PC-3 (cell line): ENCODE measurements around the gene NME7. TPM values are rescaled to one million over a fixed set of nuclear protein-coding genes. Genes with fewer than 3 reads are reported as not detected.

Experiments used
- ATAC-seq: fragments of 200-7000 bp; cut with Tn5 transposase; 2 replicates; pipeline ENCODE4 v1.9.1; 2020; ENCODE audit warnings: mild to moderate bottlenecking, moderate library complexity
- BruUV-seq: library from RNA; stranded (reverse); fragments of 400-500 nt; replicated peaks from 2 replicates; lab custom pipeline; 2021; lab: Mats Ljungman, UMichigan
- CTCF ChIA-PET: fragments of 300-600 bp; sonication (Branson Sonifier 250); formaldehyde crosslinking; loops from one replicate; lab custom pipeline; 2022; ENCODE audit warnings: antibody characterized with exemption; lab: Charles Lee
- POLR2A ChIA-PET: fragments of 300-600 bp; sonication (Branson Sonifier 250); formaldehyde crosslinking; loops from one replicate; lab custom pipeline; 2022; ENCODE audit warnings: antibody characterized with exemption; ENCODE audit not compliant: unreplicated experiment; lab: Charles Lee
- DNase-seq: peaks from one replicate; pipeline ENCODE4 v3.0.0-alpha.2; 2015
- H2AFZ ChIP-seq: fragments of 300-600 bp; sonication (generic); 2 replicates; pipeline ENCODE4 v1.6.0; 2016; ENCODE audit warnings: antibody characterized with exemption, low read length
- H3F3A ChIP-seq: fragments of 300-600 bp; sonication (generic); one replicate; pipeline ENCODE4 v1.6.0; 2017; ENCODE audit warnings: antibody characterized with exemption, low read length, control low read depth, mild to moderate bottlenecking; ENCODE audit not compliant: unreplicated experiment
- H3K27ac ChIP-seq: fragments of 300-600 bp; sonication (generic); 2 replicates; pipeline ENCODE4 v1.5.1; 2016; ENCODE audit warnings: mild to moderate bottlenecking, low read length
- H3K27me3 ChIP-seq: fragments of 300-600 bp; sonication (generic); 2 replicates; pipeline ENCODE4 v1.6.1; 2016; ENCODE audit warnings: low read length, mixed read lengths
- H3K36me3 ChIP-seq: fragments of 300-600 bp; sonication (generic); 2 replicates; pipeline ENCODE4 v1.6.1; 2016; ENCODE audit warnings: low read depth, mixed run types, low read length, mixed read lengths
- H3K4me1 ChIP-seq: fragments of 300-600 bp; sonication (generic); 2 replicates; pipeline ENCODE4 v1.5.1; 2016; ENCODE audit warnings: low read length; ENCODE audit not compliant: insufficient read depth
- H3K4me2 ChIP-seq: fragments of 300-600 bp; sonication (generic); 2 replicates; pipeline ENCODE4 v1.6.0; 2016; ENCODE audit warnings: low read length
- H3K4me3 ChIP-seq: fragments of 300-600 bp; sonication (generic); 2 replicates; pipeline ENCODE4 v1.5.1; 2016; ENCODE audit warnings: mild to moderate bottlenecking, low read length, mixed read lengths
- H3K79me2 ChIP-seq: fragments of 300-600 bp; sonication (generic); 2 replicates; pipeline ENCODE4 v1.6.1; 2017; ENCODE audit warnings: low read length, mixed read lengths
- H3K9ac ChIP-seq: fragments of 300-600 bp; sonication (generic); 2 replicates; pipeline ENCODE4 v1.6.0; 2016; ENCODE audit warnings: mild to moderate bottlenecking, low read length
- H3K9me2 ChIP-seq: fragments of 300-600 bp; sonication (generic); replicated peaks from 2 replicates; pipeline ENCODE4 v1.6.1; 2016; ENCODE audit warnings: mixed run types, low read length, mixed read lengths
- H3K9me3 ChIP-seq: fragments of 300-600 bp; sonication (generic); 2 replicates; pipeline ENCODE4 v1.6.1; 2016; ENCODE audit warnings: low read length, mixed read lengths
- H4K20me1 ChIP-seq: fragments of 300-600 bp; sonication (generic); 2 replicates; pipeline ENCODE4 v1.6.1; 2016; ENCODE audit warnings: low read length, mixed read lengths
- EZH2 ChIP-seq: fragments of 300-600 bp; sonication (generic); IDR thresholded peaks from one replicate; pipeline ENCODE4 v1.6.1; 2017; ENCODE audit warnings: antibody characterized with exemption, mild to moderate bottlenecking, low read length; ENCODE audit not compliant: unreplicated experiment
- EZH2phosphoT487 ChIP-seq: fragments of 300-600 bp; sonication (generic); IDR thresholded peaks from 2 replicates; pipeline ENCODE4 v1.6.1; 2018; ENCODE audit warnings: mild to moderate bottlenecking, antibody characterized with exemption, low read length, borderline replicate concordance
- intact Hi-C: fragments of 100-400 bp; cut with micrococcal nuclease; formaldehyde crosslinking; loops from 2 replicates; pipeline ENCODE4 v1.9.0; 2023
- total RNA-seq: library from RNA; depleted of rRNA; stranded (reverse); fragments of >200 nt; gene quantifications from 2 replicates; pipeline ENCODE4 v1.2.3, GENCODE V29; 2014
- TF ChIP-seq, protein P1 (sequence below): fragments of 300-600 bp; sonication (generic); conservative IDR thresholded peaks from 2 replicates; pipeline ENCODE4 v1.5.1; 2017; ENCODE audit warnings: antibody characterized with exemption, low read depth, mild to moderate bottlenecking, low read length

NME7 gene
- total RNA-seq, 1 experiment from 2014 or later: 18.9 TPM

DNA sequence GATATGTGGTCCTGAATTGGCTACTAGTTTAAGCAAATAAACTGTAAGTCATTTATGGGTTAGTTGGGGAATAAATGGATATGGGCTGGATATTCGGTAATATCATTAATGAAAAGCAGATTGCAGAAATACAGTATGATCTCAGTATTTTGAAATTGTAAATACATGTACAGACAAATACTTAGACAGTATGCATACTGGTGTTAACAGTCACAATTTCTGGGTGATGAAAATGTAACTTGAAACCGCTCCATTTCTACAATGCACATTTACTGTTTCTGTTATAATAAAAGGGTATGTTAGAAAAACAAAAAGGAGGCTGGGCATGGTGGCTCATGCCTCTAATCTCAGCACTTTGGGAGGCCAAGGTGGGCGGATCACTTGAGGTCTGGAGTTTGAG lies 28.4 kb upstream of the NME7 start:
- ChIA-PET CTCF (no interaction called here), POLR2A (no interaction called here)
- no peaks in the 10 kb centered on the region for H3F3A ChIP-seq
- TF ChIP-seq EZH2phosphoT487 (no peak), EZH2 (no peak)
- TF ChIP-seq, protein P1, sequence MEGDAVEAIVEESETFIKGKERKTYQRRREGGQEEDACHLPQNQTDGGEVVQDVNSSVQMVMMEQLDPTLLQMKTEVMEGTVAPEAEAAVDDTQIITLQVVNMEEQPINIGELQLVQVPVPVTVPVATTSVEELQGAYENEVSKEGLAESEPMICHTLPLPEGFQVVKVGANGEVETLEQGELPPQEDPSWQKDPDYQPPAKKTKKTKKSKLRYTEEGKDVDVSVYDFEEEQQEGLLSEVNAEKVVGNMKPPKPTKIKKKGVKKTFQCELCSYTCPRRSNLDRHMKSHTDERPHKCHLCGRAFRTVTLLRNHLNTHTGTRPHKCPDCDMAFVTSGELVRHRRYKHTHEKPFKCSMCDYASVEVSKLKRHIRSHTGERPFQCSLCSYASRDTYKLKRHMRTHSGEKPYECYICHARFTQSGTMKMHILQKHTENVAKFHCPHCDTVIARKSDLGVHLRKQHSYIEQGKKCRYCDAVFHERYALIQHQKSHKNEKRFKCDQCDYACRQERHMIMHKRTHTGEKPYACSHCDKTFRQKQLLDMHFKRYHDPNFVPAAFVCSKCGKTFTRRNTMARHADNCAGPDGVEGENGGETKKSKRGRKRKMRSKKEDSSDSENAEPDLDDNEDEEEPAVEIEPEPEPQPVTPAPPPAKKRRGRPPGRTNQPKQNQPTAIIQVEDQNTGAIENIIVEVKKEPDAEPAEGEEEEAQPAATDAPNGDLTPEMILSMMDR: no peak
- no peaks in the 10 kb centered on the region for H3K9me3 ChIP-seq
- intact Hi-C loops: no loop called here
- ATAC-seq: no peak
- H4K20me1 ChIP-seq: no peaks in the 10 kb centered on the region
- H3K9me2 ChIP-seq: no peaks in the 10 kb centered on the region
- no peak overlapping the region for H3K4me3 ChIP-seq
- DNase-seq: no peak
- H3K4me1 ChIP-seq: no peaks in the 10 kb centered on the region
- H3K27me3 ChIP-seq: no peaks in the 10 kb centered on the region
- H2AFZ ChIP-seq: no peak overlapping the region
- H3K27ac ChIP-seq: no peak overlapping the region
- no TSS peak for BruUV-seq
- peaks cover 28% of the 10 kb centered on the region for H3K36me3 ChIP-seq
- no peak overlapping the region for H3K4me2 ChIP-seq
- H3K9ac ChIP-seq: no peak overlapping the region
- H3K79me2 ChIP-seq: no peaks in the 10 kb centered on the region

DNA sequence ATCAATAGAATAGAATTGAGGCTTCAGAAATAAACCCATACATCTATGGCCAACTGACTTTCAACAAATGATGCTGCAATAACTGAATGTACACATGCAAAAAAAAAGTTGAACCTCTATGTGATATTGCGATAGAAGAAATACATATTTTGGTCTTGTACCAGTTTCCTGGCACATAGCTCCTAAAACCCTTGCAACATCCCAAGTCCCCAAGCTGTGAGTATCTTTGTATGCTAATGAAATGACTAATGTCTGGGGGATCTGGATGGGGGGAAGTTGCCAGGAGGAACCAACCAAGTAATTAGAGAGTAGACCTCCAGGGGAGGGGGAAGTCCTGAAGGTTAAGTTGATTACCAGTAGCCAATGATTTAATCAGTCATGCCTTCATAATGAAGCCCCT lies 24.8 kb upstream of the NME7 start:
- DNase-seq (no peak), ATAC-seq (no peak)
- CTCF ChIA-PET: no interaction called here
- POLR2A ChIA-PET: no interaction called here
- H2AFZ ChIP-seq: no peak overlapping the region
- H3K4me2 ChIP-seq: no peak overlapping the region
- H3K27ac ChIP-seq: no peak overlapping the region
- H3K79me2 ChIP-seq: no peaks in the 10 kb centered on the region
- H3K9me3 ChIP-seq: no peaks in the 10 kb centered on the region
- BruUV-seq: no TSS peak
- TF ChIP-seq EZH2: no peak
- TF ChIP-seq EZH2phosphoT487: no peak
- TF ChIP-seq, protein P1: no peak
- H3K4me1 ChIP-seq: 0 out of 2 replicates have a peak, but pooled peaks cover 2% of the 10 kb centered on the region
- H4K20me1 ChIP-seq: no peaks in the 10 kb centered on the region
- H3K27me3 ChIP-seq: no peaks in the 10 kb centered on the region
- H3K9ac ChIP-seq: no peak overlapping the region
- H3K36me3 ChIP-seq: peaks cover 53% of the 10 kb centered on the region
- intact Hi-C loops: no loop called here
- no peak overlapping the region for H3K4me3 ChIP-seq
- no peaks in the 10 kb centered on the region for H3F3A ChIP-seq
- no peaks in the 10 kb centered on the region for H3K9me2 ChIP-seq

DNA sequence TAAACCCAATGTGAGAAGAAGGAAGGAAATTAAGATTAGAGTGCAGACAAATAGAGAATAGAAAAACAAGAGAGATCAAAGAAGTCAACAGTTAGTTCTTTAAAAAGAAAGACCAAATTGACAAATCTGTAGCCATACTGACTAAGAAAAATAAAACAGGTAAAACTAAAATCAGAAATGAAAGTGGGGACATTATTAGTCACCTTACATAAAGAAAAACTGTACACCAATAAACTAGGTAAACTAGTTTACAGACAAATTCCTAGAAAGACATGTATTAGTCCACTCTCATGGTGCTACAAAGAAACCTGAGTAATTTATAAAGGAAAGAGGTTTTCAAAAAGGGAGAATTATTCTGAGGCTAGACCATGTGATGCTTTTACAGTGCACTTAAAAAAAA lies 22.7 kb upstream of the NME7 start:
- no peak for DNase-seq
- TF ChIP-seq EZH2: no peak
- TF ChIP-seq EZH2phosphoT487: no peak
- TF ChIP-seq, protein P1: no peak
- H4K20me1 ChIP-seq: no peaks in the 10 kb centered on the region
- no peaks in the 10 kb centered on the region for H3K27me3 ChIP-seq
- no peak overlapping the region for H3K9ac ChIP-seq
- H3K4me2 ChIP-seq: no peak overlapping the region
- POLR2A ChIA-PET: no interaction called here
- BruUV-seq: no TSS peak
- 0 out of 2 replicates have a peak, but pooled peaks cover 8% of the 10 kb centered on the region for H3K4me1 ChIP-seq
- peaks cover 57% of the 10 kb centered on the region for H3K36me3 ChIP-seq
- intact Hi-C loops: no loop called here
- H3K27ac ChIP-seq: no peak overlapping the region
- H3K9me3 ChIP-seq: no peaks in the 10 kb centered on the region
- no peak for ATAC-seq
- H2AFZ ChIP-seq: no peak overlapping the region
- CTCF ChIA-PET: interaction anchor here (0.6 kb wide), 1 partner anchor 205 kb away, joined by 4 read pairs; no protein-coding TSS in a partner anchor
- no peaks in the 10 kb centered on the region for H3K9me2 ChIP-seq
- H3K79me2 ChIP-seq: no peaks in the 10 kb centered on the region
- H3F3A ChIP-seq: no peaks in the 10 kb centered on the region
- H3K4me3 ChIP-seq: no peak overlapping the region
